ENCODE results near the gene HNRNPA2B1. TPM values are rescaled to one million over a fixed set of nuclear protein-coding genes. Genes with fewer than 3 reads are reported as not detected.

The HNRNPA2B1 gene
- total RNA-seq (2012; rRNA removed): 91.5 and 101 TPM in 2 replicates

DNA sequence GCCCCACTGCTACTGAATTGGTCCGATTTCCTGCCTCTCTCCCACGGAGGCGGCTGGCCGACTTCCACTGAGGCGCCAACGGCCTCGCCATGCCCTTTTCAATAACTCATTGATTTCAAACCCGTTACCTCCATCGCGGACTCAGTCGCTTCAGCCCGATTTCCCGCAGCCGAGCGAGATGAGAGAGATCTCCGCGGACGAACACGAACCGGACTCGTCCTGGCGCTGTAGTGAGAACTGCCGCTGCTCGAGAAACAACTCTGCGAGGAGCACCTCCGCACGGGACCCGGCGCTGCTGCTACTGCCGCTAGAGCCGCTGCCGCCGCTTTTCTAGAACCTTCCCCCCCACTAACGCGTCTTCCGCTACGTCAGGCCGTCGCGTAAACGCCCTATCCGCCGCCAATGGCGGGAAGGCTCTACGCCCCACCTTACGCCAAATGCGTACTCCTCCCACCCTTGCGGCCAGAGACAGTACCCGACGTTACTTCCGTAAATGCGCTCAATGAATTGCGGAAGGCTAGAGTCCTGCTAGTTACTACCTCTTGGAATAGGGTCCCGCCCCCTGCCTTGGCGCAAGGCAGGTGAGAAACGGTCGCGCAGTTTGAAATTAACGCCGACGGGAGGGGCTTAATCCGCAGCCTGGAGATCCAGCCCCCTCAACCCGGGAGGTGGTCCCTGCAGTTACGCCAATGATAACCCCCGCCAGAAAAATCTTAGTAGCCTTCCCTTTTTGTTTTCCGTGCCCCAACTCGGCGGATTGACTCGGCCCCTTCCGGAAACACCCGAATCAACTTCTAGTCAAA, at the start of gene HNRNPA2B1:
TSS of gene HNRNPA2B1 (minus strand) at position 303 of the 803 bp plus-strand sequence. CDS start at position 134, 169 bp downstream.
- peaks cover 59% of the 10 kb centered on the region for H3K36me3 ChIP-seq (ENCODE audit: insufficient read depth, low read length)
- peaks cover 44% of the 10 kb centered on the region for H3K4me1 ChIP-seq (ENCODE audit: control insufficient read depth, insufficient read depth, low read length)
- H3K9ac ChIP-seq (ENCODE audit: low read depth, low read length): peak within 1 kb of the TSS; percentile 100
- H3K27me3 ChIP-seq (ENCODE audit: control insufficient read depth, insufficient read depth, low read length): no peaks in the 10 kb centered on the region
- no peaks in the 10 kb centered on the region for H3K9me3 ChIP-seq (replicated peaks; ENCODE audit: low read length)
- peak within 1 kb of the TSS; percentile 93 for H3K4me2 ChIP-seq (ENCODE audit: low read length)
- peak within 1 kb of the TSS; percentile 98 for H3K4me3 ChIP-seq (ENCODE audit: low read length)

DNA sequence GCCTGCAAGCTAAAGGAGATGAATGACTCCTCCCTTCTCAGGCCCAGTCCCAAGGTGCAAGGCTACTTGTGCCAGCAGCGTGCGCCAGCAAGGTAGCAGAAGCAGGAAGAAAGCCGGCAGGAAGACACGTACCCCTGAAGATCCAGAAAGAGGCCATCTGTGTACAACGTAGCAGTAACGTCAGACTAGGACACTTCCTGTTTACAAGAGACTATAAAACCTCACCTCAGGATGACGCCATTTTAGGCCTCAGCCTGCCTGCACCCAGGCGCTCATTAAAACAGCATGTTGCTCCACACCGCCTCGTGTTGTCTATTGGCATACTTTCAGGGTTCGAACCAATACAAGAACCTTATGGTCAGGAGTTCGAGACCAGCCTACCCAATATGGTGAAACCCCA, 49.7 kb upstream of the HNRNPA2B1 start:
- Histone ChIP-seq H3K27me3 (ENCODE audit: control insufficient read depth, insufficient read depth, low read length) (no peaks in the 10 kb centered on the region), H3K4me2 (ENCODE audit: low read length) (no peak overlapping the region), H3K9ac (ENCODE audit: low read depth, low read length) (no peak overlapping the region), H3K4me3 (ENCODE audit: low read length) (no peak overlapping the region), H3K4me1 (ENCODE audit: control insufficient read depth, insufficient read depth, low read length) (no peaks in the 10 kb centered on the region), H3K9me3 (replicated peaks; ENCODE audit: low read length) (no peaks in the 10 kb centered on the region), H3K36me3 (ENCODE audit: insufficient read depth, low read length) (no peaks in the 10 kb centered on the region)

DNA sequence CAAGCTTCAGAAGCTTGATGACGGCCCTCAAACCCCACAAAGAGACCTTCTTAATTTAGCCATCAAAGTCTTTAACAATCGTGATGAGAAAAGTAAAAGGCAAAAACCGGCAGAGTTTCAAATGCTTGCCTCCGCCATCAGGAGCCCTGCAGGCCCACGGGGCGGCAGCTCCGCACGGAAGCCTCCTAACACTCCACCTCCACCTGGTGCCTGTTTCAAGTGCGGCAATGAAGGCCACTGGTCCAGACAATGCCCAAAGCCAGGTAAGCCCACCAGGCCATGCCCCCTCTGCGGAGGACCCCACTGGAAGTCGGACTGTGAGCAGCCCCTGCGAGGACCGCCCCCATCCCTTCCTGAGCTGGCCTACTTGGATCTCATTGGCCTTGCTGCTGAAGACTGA, 44.6 kb upstream of the HNRNPA2B1 start:
- Histone ChIP-seq H3K27me3 (ENCODE audit: control insufficient read depth, insufficient read depth, low read length) (no peaks in the 10 kb centered on the region), H3K4me3 (ENCODE audit: low read length) (no peak overlapping the region)

DNA sequence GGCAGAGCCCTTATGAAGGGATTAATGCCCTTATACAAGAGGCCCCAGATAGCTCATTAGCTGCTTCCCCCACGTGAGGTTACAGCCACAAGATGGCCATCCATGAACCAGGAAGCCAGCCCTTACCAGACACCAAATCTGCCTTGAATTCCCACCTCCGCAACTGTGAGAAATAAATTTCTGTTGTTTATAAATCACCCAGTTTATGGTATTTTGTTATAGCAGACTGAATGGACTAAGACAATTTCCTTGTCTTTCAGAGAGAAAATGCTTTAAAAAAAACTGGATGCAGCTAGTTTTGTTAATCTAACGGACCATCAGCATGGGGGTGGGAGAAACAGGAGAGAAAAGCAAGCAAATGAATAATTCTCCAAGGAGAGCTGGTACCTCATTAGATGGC, 37.5 kb upstream of the HNRNPA2B1 start:
- Histone ChIP-seq H3K9me3 (replicated peaks; ENCODE audit: low read length) (no peaks in the 10 kb centered on the region), H3K4me2 (ENCODE audit: low read length) (no peak overlapping the region), H3K4me1 (ENCODE audit: control insufficient read depth, insufficient read depth, low read length) (no peaks in the 10 kb centered on the region), H3K9ac (ENCODE audit: low read depth, low read length) (no peak overlapping the region), H3K27me3 (ENCODE audit: control insufficient read depth, insufficient read depth, low read length) (peaks cover 15% of the 10 kb centered on the region), H3K36me3 (ENCODE audit: insufficient read depth, low read length) (no peaks in the 10 kb centered on the region), H3K4me3 (ENCODE audit: low read length) (no peak overlapping the region)

More for the DNA sequence above, 44.6 kb upstream of the HNRNPA2B1 start:
- Histone ChIP-seq H3K36me3 (ENCODE audit: insufficient read depth, low read length) (no peaks in the 10 kb centered on the region), H3K9me3 (replicated peaks; ENCODE audit: low read length) (no peaks in the 10 kb centered on the region), H3K4me2 (ENCODE audit: low read length) (no peak overlapping the region), H3K4me1 (ENCODE audit: control insufficient read depth, insufficient read depth, low read length) (no peaks in the 10 kb centered on the region), H3K9ac (ENCODE audit: low read depth, low read length) (no peak overlapping the region)

DNA sequence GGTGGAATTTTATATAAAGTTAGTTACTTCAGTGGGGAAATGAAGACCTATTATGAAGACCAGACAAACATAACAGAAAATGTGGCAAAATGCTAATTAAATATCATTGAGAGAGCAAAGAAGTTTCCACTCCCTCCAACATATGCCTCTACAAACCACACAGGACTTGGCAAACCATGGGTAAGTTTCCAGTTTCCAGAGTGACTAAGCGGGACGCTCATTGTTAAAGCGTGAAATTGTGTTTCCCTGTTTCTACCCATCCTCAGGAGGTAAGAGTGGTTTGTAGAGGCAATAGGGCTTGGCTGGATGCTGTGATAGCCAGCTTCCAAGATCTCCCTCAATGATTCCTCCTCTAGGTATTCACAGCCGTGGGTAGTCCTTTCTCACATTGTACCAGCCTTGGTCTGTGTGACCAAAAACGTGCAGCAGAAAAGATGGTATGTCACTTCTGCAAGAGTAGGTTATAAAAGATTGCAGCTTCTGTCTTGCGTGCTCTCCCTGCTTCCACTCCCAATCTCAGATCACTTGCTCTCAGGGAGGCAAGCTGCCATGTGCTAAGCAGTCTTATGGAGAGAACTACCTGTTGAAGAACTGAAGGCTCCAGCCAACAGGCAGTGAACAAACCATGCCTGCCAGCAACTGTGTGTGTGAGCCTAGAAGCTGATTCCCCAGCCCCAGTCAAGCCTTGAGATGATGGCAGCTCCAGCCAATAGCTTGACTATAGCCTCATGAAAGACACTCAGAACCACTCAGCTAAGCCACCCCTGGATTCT, 36.7 kb upstream of the HNRNPA2B1 start:
- Histone ChIP-seq H3K9ac (ENCODE audit: low read depth, low read length) (no peak overlapping the region), H3K4me3 (ENCODE audit: low read length) (no peak overlapping the region), H3K4me2 (ENCODE audit: low read length) (no peak overlapping the region), H3K27me3 (ENCODE audit: control insufficient read depth, insufficient read depth, low read length) (peaks cover 15% of the 10 kb centered on the region), H3K9me3 (replicated peaks; ENCODE audit: low read length) (no peaks in the 10 kb centered on the region), H3K4me1 (ENCODE audit: control insufficient read depth, insufficient read depth, low read length) (no peaks in the 10 kb centered on the region), H3K36me3 (ENCODE audit: insufficient read depth, low read length) (no peaks in the 10 kb centered on the region)

DNA sequence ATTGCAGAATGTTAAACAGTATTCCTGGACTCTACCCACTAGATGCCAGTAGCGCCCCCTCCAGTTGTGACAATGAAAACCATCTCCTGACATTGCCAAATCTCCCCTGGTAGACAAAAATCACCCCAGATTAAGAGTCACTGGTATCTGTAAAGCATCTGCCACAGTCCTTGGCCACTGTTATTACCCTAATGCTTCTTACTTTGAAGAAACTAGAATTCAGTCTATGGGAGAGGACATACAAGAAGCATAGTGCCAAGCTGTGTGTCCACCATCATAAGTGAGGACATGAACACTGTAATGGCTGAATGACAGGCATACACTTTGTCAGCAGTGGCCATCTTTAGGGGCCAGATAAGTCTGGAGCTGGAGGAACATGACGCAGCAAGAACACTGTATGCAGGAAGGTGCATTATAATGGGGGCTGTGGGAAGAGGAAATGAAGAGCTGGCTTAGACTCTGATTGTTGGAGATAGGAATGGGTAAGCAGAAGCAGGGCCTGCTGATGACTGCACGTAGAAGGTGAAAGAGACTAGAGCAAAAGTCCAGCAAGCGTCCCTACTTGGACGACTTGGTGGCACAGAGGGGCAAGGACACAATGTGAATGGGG, 33.5 kb upstream of the HNRNPA2B1 start:
- no peak overlapping the region for H3K4me2 ChIP-seq (ENCODE audit: low read length)
- H3K4me3 ChIP-seq (ENCODE audit: low read length): no peak overlapping the region
- H3K9me3 ChIP-seq (replicated peaks; ENCODE audit: low read length): no peaks in the 10 kb centered on the region
- H3K4me1 ChIP-seq (ENCODE audit: control insufficient read depth, insufficient read depth, low read length): no peaks in the 10 kb centered on the region
- H3K27me3 ChIP-seq (ENCODE audit: control insufficient read depth, insufficient read depth, low read length): peaks cover 17% of the 10 kb centered on the region
- no peaks in the 10 kb centered on the region for H3K36me3 ChIP-seq (ENCODE audit: insufficient read depth, low read length)
- no peak overlapping the region for H3K9ac ChIP-seq (ENCODE audit: low read depth, low read length)

DNA sequence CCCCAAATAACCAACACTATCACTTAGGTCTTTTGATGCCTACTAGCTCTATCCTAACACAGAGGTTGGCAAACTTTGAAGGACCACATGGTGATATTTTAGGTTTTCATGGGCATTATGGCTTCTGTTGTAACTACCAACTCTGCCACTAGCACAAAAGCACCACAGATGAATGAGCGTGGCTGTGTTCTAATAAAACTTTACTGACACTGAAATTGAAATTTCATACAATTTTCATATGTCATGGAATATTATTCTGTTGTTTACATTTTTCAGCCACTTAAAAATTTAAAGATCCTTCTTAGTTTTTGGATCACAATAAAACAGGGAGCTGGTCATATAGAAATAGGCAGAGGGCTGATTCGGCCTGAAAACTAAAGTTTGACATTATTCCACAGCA, 27.4 kb upstream of the HNRNPA2B1 start:
- Histone ChIP-seq H3K36me3 (ENCODE audit: insufficient read depth, low read length) (no peaks in the 10 kb centered on the region), H3K4me1 (ENCODE audit: control insufficient read depth, insufficient read depth, low read length) (no peaks in the 10 kb centered on the region), H3K9me3 (replicated peaks; ENCODE audit: low read length) (no peaks in the 10 kb centered on the region), H3K9ac (ENCODE audit: low read depth, low read length) (no peak overlapping the region), H3K27me3 (ENCODE audit: control insufficient read depth, insufficient read depth, low read length) (peaks cover 11% of the 10 kb centered on the region), H3K4me2 (ENCODE audit: low read length) (no peak overlapping the region), H3K4me3 (ENCODE audit: low read length) (no peak overlapping the region)

DNA sequence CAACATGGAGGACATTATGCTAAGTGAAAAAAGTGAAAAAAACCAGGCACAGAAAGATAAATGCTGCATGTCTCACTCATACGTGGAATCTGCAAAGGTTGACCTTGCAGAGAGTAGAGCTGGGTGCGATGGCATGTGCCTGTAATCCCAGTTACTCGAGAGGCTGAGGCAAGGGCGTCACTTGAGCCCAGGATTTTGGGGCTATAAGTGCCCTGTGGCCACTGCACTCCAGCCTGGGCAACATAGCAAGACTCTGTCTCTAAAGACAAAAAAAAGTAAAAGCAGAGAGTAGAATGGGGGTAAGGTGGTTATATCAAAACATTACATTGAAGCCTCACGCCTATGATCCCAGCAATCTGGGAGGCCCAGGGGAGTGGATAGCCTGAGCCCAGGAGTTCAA, 23.8 kb upstream of the HNRNPA2B1 start:
- peaks cover 8% of the 10 kb centered on the region for H3K27me3 ChIP-seq (ENCODE audit: control insufficient read depth, insufficient read depth, low read length)
- H3K4me1 ChIP-seq (ENCODE audit: control insufficient read depth, insufficient read depth, low read length): no peaks in the 10 kb centered on the region
- no peaks in the 10 kb centered on the region for H3K9me3 ChIP-seq (replicated peaks; ENCODE audit: low read length)

DNA sequence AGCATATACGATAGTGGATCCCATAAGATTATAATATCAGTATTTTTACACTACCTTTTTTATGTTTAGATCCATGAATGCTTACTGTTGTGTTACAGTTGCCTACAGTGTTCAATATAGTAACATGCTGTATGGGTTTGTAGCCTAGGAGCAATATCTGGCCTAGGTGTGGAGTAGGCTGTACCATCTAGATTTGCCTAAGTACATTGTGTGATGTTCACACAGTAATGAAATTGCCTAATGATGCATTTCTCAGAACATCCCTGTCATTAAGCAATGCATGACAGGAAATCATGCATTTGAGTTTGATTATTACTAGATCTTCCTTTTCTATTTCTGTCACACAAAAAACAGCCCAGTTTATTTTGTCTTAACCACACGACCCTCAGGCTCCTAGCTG, 15.5 kb upstream of the HNRNPA2B1 start:
- Histone ChIP-seq H3K4me1 (ENCODE audit: control insufficient read depth, insufficient read depth, low read length) (no peaks in the 10 kb centered on the region), H3K9ac (ENCODE audit: low read depth, low read length) (no peak overlapping the region), H3K9me3 (replicated peaks; ENCODE audit: low read length) (no peaks in the 10 kb centered on the region), H3K4me3 (ENCODE audit: low read length) (no peak overlapping the region), H3K4me2 (ENCODE audit: low read length) (no peak overlapping the region), H3K36me3 (ENCODE audit: insufficient read depth, low read length) (peaks cover 22% of the 10 kb centered on the region), H3K27me3 (ENCODE audit: control insufficient read depth, insufficient read depth, low read length) (no peaks in the 10 kb centered on the region)

More for the DNA sequence above, 23.8 kb upstream of the HNRNPA2B1 start:
- H3K4me3 ChIP-seq (ENCODE audit: low read length): no peak overlapping the region
- no peaks in the 10 kb centered on the region for H3K36me3 ChIP-seq (ENCODE audit: insufficient read depth, low read length)
- no peak overlapping the region for H3K4me2 ChIP-seq (ENCODE audit: low read length)
- no peak overlapping the region for H3K9ac ChIP-seq (ENCODE audit: low read depth, low read length)

DNA sequence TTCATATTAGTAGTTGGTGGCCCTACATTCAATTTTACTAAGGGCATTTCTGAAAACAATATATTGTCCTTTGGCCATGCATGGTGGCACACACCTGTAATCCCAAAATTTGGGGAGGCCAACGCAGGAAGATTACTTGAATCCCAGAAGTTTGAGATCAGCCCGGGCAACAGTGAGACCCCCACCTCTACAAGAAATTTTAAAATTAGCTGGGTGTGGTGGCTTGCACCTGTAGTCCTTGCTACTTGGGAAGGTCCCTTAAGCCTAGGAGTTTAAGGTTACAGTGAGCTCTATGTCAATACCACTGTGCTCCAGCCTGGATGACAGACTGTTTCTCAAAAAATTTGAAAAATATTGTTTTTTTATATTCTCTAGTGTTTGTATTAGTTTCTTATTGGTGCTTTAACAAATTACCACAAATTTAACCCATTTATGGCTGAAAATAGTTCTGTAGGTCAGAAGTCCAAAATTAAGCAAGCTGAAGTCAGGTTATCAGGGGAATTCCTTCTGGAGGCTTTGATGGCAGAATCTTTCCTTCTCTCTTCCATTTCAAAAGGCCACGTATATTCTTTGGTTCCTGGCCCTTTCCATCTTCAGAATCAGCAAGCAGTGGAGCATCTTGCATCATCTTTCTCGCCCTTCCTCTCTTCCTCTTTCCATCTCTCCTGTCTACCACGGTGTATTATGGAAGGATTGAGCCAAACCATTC, 13.4 kb upstream of the HNRNPA2B1 start:
- Histone ChIP-seq H3K4me1 (ENCODE audit: control insufficient read depth, insufficient read depth, low read length) (no peaks in the 10 kb centered on the region), H3K36me3 (ENCODE audit: insufficient read depth, low read length) (peaks cover 43% of the 10 kb centered on the region), H3K9ac (ENCODE audit: low read depth, low read length) (no peak overlapping the region), H3K9me3 (replicated peaks; ENCODE audit: low read length) (no peaks in the 10 kb centered on the region), H3K4me2 (ENCODE audit: low read length) (no peak overlapping the region), H3K4me3 (ENCODE audit: low read length) (no peak overlapping the region), H3K27me3 (ENCODE audit: control insufficient read depth, insufficient read depth, low read length) (no peaks in the 10 kb centered on the region)

Data from skeletal muscle satellite cell (primary cell).